Stimulated activated CD4-positive, alpha-beta T cell treated with anti-CD3 and anti-CD28 coated beads, TNF-alpha, amount 100 ng/mL, for 4 hours (primary cell): ENCODE data around the gene PPP1R14C.

Experiments
- DNase-seq, 3 experiments: peaks; one replicate each; pipeline ENCODE4 v3.0.0-alpha.2; 2020; ENCODE audit warnings: low read depth in 3 of 3

PPP1R14C gene

DNA sequence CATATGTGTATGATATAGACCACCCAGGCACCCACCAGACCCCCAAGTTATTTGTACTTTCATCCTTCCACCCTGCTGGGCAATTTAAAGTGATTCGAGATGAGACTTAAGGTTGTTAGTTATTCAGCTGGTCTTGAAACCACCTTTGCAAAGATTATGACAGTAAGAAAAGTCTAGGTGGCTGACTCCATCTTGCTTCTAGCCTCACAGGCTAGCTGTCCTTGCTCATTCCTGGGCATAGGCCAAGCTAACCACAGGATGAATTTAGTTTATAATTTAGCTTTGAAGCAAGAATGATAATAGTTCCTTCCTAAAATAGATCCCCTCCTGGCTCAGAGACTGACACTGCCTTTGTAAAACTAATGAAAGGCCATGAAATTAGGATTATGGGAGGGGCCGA is 154.0 kb downstream of the PPP1R14C start:
- no peak for DNase-seq

GRCh38 chr6:150297327-150298029 is 154.6 kb downstream of the PPP1R14C start:
- no peak for DNase-seq

GRCh38 chr6:150298030-150298380 is 155.2 kb downstream of the PPP1R14C start:
- DNase-seq: no peak

GRCh38 chr6:150298676-150299075 is 155.8 kb downstream of the PPP1R14C start:
- no peak for DNase-seq
